ENCODE data around the gene IL1RAPL1.

Gene IL1RAPL1

GRCh38 chrX:29962061-29962460 lies 1374.8 kb downstream of the IL1RAPL1 start:
- no peak for DNase-seq (ENCODE audit: low read depth in 1 of 2, low spot score in 1 of 2)

GRCh38 chrX:29965634-29966033 lies 1378.4 kb downstream of the IL1RAPL1 start:
- DNase-seq (ENCODE audit: low read depth in 1 of 2, low spot score in 1 of 2): no peak

- DNase-seq (ENCODE audit: low read depth in 1 of 2, low spot score in 1 of 2): no peak
These were observed 1404.8 kb downstream of the IL1RAPL1 start for GRCh38 chrX:29992083-29992482.

DNA sequence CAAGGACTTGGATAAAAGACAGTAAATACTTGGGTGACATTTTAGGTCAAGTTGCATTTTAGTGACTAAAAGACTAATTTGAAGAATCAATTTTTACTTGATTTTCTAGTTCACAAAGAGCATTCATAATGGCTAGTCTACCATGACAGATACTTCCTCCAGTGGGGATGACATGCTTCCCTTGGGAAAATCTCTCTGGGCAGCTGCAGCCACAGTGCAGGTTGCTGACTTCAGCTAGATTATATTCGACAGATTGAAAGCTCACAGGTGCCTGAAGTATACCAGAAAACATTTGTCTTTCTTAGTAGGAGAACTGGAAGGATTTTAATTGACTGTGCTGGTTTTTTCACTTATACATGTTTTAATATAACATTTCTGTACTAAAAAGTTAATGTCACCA lies 1418.6 kb downstream of the IL1RAPL1 start:
- no peak for DNase-seq (ENCODE audit: low read depth in 1 of 2, low spot score in 1 of 2)

Measured in activated T-helper 1 cell treated with anti-CD3 and anti-CD28 coated beads, Interleukin-2, amount 50 U/mL, for 16 hours (primary cell).